Measurements from ENCODE around the gene GALNTL6.
"Not testable (repeated sequence)": the region's sequence is repeated elsewhere in the genome, so short reads cannot be mapped to it uniquely, and the experiment has no call there.

Gene GALNTL6

DNA sequence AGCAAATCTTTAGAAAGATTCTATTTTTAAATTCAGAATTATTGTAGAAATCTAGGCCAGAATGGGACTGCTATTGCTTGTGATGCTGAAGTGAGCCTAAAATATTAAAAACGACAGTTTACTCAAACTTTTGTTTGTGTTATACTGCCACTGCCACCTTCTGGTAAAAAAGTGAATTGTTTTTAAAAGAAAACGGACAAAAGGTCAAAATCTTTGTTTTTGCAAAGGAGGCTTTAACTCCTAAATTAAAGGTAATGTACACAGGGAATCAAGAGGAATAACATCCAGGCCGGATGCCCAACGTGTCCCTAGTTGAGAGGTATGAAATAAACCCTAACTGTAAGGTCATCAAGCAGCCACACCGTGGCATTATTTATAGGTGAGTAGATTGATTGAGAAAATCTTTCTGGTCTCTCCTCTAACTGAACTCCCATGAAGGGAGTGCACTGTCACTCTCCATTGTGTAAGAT lies 1017.1 kb downstream of the GALNTL6 start:
- DNase-seq: no peak

- DNase-seq: no peak
These were observed 1023.5 kb downstream of the GALNTL6 start for GRCh38 chr4:172836661-172837060.

GRCh38 chr4:172838111-172838510 lies 1024.9 kb downstream of the GALNTL6 start:
- no peak for DNase-seq

GRCh38 chr4:172838943-172839342 lies 1025.7 kb downstream of the GALNTL6 start:
- DNase-seq: no peak

GRCh38 chr4:172842779-172843178 lies 1029.6 kb downstream of the GALNTL6 start:
- no peak for DNase-seq

- no peak for DNase-seq
These were observed 1030.0 kb downstream of the GALNTL6 start for GRCh38 chr4:172843192-172843591.

DNA sequence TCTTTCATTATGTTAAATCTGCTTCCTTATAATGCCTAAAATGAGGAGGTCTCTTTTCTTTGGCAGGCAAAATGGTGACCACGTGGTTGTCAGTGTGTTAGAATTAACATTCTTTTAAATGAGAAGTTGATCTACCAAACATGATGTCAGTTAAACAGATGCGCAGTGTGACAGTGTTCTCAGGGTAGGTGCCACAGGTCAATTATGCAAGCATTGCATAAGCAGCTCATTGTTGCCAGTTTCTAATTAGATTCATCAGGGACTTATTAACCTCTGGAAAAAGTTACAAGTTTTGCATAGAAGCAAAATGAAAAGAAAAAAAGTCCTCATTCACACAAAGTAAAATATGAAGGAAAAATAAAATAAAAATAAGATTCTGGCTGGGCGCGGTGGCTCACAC lies 1031.4 kb downstream of the GALNTL6 start:
- DNase-seq: no peak

GRCh38 chr4:172845281-172845680 lies 1032.1 kb downstream of the GALNTL6 start:
- no peak for DNase-seq

DNA sequence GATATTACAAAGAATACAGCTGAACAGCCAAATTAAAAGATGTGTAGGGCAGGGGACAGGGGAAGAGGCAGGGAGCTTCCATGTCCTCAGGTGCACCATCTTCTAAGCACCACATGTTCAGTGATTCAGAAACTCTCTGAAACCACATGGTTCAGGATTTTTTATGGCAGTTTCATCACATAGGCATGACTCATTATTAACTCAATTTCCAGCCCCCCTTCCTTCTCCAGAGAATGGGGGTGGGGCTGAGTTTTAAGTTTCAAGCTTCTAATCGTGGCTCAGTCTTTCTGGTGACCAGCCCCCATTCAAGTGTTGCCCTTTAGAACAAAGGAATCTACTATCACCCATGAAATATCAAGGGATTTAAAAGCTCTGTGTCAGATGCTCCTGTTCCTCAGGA lies 1037.6 kb downstream of the GALNTL6 start:
- no peak for DNase-seq

- no peak for DNase-seq
These were observed 1038.3 kb downstream of the GALNTL6 start for GRCh38 chr4:172851534-172851933.

DNA sequence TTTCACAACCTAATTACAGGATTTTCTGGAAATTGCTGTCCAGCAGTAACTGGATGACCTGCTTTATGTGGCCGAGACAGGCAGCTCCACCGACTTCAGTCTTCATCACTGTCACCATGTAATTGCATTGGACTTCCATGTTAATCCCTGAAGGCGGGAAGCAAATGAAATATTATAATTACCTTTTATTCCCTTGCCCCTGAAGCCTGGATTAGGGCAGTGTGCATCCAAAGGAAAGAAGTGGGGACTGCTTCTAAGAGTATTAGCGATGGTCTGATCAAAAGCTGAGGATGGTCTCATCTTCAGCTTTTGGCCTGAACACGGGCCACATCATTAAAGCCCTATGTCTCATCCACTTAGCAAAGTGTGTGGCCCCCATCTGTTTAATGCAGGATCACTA lies 1043.8 kb downstream of the GALNTL6 start:
- no peak for DNase-seq

- DNase-seq: no peak
These were observed 1045.6 kb downstream of the GALNTL6 start for GRCh38 chr4:172858731-172859230.

DNA sequence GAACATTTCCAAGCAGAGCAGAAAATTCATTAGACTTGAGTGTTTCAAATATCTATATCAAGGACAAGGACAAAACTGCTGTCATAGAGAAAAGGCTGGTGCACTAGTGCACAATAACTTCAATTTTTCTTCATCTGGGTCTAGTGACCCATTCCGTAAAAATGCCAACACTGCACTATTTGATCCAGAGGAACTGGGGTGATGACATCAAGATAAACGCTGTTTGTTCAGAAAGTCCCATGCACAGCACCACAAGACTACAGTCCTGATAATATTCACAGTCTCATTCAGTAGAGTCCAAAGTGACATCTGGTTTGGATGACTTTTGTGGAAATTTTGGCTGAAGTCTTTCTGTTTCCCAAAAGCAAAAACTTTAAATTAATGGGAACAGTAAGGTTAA lies 1051.9 kb downstream of the GALNTL6 start:
- no peak for DNase-seq

DNA sequence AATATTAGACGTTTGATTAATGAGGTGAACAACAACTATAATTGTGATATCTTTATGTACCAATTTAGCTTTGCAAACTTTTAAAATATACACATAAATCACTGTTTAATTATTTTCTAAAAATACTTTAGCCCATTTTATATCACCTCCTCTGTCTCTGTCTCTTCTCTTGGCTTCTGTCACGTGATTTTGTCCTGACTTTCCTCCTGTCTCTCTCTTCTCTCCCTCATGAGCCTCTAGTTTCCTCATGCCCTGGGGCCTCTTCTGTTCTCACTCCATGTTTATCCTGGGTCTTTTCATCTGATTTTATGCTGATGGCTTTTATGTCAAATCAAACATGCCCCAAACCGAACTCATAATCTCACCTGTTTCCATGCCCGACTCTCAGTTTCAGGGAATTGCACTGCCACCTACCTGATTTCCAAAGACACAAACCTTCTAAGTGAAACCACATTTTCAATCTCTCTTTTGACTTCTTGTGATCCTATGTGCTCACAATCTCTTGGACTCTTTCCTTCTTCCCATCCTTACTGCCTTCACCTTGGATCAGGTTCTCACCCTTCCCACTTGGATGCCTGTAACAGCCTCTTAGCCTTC lies 1052.4 kb downstream of the GALNTL6 start:
- DNase-seq: no peak

- DNase-seq: no peak
These were observed 1053.2 kb downstream of the GALNTL6 start for GRCh38 chr4:172866421-172866820.

- DNase-seq: no peak
These were observed 1054.6 kb downstream of the GALNTL6 start for GRCh38 chr4:172867835-172868234.

DNA sequence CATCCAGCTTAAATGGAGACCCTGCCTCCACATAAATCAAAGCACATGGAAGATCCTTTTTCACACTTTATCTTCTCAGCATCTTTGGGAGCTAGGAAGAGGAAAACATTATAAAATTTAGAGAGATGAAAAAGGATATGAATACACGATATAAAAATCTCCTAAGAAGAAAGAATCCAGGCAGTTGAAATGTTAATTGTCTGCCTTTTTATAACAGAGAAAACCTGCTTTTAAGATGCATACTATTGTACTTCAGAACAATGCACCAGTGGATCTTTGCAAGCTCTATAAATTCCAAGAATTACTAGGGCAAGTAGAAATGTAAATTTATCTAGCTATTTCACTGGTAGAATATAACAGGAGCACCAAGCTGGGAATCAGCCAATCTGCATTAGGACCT lies 1055.1 kb downstream of the GALNTL6 start:
- DNase-seq: no peak

- DNase-seq: no peak
These were observed 1056.5 kb downstream of the GALNTL6 start for GRCh38 chr4:172869621-172870268.

DNA sequence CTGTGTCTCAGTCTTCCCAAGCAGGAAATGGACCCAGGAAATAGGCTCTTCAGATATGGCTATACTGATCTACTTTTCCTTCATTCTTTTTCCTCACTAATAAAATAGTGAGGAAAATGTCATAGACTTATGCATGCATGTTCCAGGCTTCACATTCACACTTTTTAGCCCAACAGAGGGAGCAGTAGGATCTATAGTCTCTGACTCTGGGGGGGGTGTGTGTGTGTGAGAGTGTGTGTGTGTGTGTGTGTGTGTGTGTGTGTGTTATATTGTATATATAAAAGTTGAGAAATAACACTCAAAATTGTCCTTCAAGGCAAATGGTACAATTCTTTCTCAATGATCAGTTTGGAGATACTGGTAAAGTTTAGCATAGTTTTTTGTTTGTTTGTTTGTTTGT lies 1058.2 kb downstream of the GALNTL6 start:
- no peak for DNase-seq

GRCh38 chr4:172874944-172875343 lies 1061.7 kb downstream of the GALNTL6 start:
- DNase-seq: no peak

DNA sequence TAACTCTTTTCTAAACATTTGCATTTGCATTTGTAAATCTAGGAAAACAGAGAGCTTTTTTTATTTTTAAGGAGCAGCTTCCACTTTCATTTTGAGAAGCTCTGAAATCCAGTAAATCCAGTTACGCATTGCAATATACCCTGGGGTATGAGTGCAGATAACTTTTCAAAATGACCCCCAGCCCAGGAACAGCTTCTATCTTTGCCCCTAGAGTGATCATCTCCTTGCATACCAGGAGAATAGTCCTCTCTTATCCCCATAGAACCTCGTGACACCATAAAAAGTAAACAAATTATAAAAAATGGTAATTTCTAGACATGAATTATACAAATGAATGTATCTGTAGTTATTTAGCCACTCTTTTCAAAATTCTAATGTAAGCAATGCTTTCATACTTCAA lies 1063.2 kb downstream of the GALNTL6 start:
- no peak for DNase-seq

DNA sequence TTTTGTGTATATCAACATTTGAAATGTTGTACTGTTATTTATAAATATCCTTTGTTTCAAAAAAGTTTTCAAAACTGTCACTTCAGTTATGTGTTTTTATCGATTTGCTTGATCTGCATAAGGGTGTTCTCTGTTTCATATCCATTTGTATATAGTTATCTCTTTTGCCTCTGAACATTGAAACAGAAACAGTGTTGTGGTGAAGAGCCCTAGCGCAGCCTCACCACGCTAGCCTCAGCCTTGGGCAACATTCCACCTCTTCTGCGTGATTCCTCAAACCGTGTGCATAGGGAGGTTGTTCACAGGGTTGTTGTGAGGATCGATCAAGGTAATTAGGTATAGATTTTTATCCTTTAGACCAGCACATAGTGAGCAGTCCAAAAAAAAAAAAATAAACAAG lies 1068.4 kb downstream of the GALNTL6 start:
- DNase-seq: no peak

- DNase-seq: not testable (repeated sequence)
These were observed 1074.2 kb downstream of the GALNTL6 start for GRCh38 chr4:172887358-172887757.

DNA sequence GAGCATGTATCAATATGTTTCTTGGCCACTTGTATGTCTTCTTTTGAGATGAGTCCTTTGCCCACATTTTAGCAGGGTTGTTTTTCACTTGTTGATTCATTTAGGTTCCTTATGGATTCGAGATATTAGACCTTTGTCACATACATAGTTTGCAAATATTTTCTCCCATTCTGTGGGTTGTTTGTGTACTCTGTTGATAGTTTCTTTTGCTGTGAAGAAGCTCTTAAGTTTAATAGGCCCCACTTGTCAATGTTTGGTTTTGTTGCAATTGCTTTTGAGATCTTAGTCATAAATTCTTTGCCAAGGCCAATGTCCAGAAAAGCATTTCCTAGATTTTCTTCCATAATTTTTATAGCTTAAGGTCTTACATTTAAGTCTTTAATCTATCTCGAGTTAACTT lies 1074.8 kb downstream of the GALNTL6 start:
- DNase-seq: no peak

DNA sequence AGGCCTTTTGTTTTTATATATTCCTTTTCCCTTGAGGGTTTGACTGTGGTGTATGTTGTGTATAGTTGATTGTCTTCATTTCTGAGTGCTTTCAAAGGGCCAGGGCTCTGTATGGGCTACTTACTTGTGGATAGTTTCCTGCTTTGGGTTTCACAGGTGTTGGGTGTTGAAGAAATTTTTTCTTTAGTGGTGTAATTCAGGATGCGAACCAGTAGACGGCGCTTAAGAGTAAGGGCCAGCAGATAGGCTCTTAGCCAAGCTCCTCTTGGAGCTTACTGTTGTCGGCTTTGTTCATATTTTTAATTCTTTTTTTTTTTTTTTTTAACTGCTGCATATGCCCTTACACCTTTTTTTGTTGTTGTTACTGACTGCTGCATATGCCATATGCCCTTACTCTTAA lies 1079.1 kb downstream of the GALNTL6 start:
- no peak for DNase-seq
